GM23338 (cell line): ENCODE results near the gene PPM1E. TPM values are rescaled to one million over a fixed set of nuclear protein-coding genes. Genes with fewer than 3 reads are reported as not detected.

Experiments used
- ATAC-seq: fragments of 200-7000 bp; cut with Tn5 transposase; 3 replicates; pipeline ENCODE4 v1.9.1; 2020
- DNase-seq: peaks from one replicate; pipeline ENCODE4 v3.0.0-alpha.2; 2015; ENCODE audit warnings: low spot score
- H2AFZ ChIP-seq: fragments of 200-600 bp; sonication (generic); 2 replicates; pipeline ENCODE4 v1.8.0; 2016; ENCODE audit warnings: antibody characterized with exemption, mild to moderate bottlenecking, moderate library complexity
- H3F3A ChIP-seq: fragments of 200-600 bp; sonication (generic); replicated peaks from 2 replicates; pipeline ENCODE4 v1.8.0; 2017; ENCODE audit warnings: antibody characterized with exemption, mixed run types, low read depth
- H3K27ac ChIP-seq: fragments of 200-600 bp; sonication (generic); 2 replicates; pipeline ENCODE4 v1.6.1; 2016; ENCODE audit warnings: low read depth
- H3K27me3 ChIP-seq: fragments of 200-600 bp; sonication (generic); 2 replicates; pipeline ENCODE4 v1.8.0; 2016; ENCODE audit warnings: mild to moderate bottlenecking, mixed run types, moderate library complexity; ENCODE audit not compliant: insufficient read depth
- H3K36me3 ChIP-seq: fragments of 200-600 bp; sonication (generic); 2 replicates; pipeline ENCODE4 v1.8.0; 2016; ENCODE audit warnings: mild to moderate bottlenecking; ENCODE audit not compliant: insufficient read depth
- H3K4me1 ChIP-seq: fragments of 200-600 bp; sonication (generic); 2 replicates; pipeline ENCODE4 v1.8.0; 2016; ENCODE audit warnings: mild to moderate bottlenecking, moderate library complexity; ENCODE audit not compliant: insufficient read depth
- H3K4me2 ChIP-seq: fragments of 200-600 bp; sonication (generic); 2 replicates; pipeline ENCODE4 v1.7.1; 2017; ENCODE audit warnings: mixed run types
- H3K4me3 ChIP-seq: fragments of 200-600 bp; sonication (generic); 2 replicates; pipeline ENCODE4 v1.6.1; 2016; ENCODE audit warnings: mixed run types
- H3K79me2 ChIP-seq: fragments of 200-600 bp; sonication (generic); replicated peaks from 2 replicates; pipeline ENCODE4 v1.8.0; 2017; ENCODE audit warnings: mild to moderate bottlenecking; ENCODE audit not compliant: insufficient read depth
- H3K9me2 ChIP-seq: fragments of 200-600 bp; sonication (generic); 2 replicates; pipeline ENCODE4 v1.8.0; 2017; ENCODE audit not compliant: insufficient read depth
- H4K20me1 ChIP-seq: fragments of 200-600 bp; sonication (generic); replicated peaks from 2 replicates; pipeline ENCODE4 v1.8.0; 2017; ENCODE audit warnings: mild to moderate bottlenecking; ENCODE audit not compliant: insufficient read depth
- H3K27ac Mint-ChIP-seq: 2 replicates; pipeline ENCODE4 v1.8.0; 2020; ENCODE audit warnings: inconsistent platforms, mild to moderate bottlenecking, moderate library complexity, mixed read lengths
- H3K27me3 Mint-ChIP-seq: 3 replicates; pipeline ENCODE4 v1.8.0; 2022; ENCODE audit warnings: low read depth, mild to moderate bottlenecking, moderate library complexity, mixed read lengths, inconsistent platforms; ENCODE audit not compliant: insufficient read depth, poor library complexity
- H3K36me3 Mint-ChIP-seq: 3 replicates; pipeline ENCODE4 v1.8.0; 2021; ENCODE audit warnings: low read depth, mild to moderate bottlenecking, inconsistent platforms, moderate library complexity, mixed read lengths
- H3K4me1 Mint-ChIP-seq: 3 replicates; pipeline ENCODE4 v1.8.0; 2020; ENCODE audit warnings: mild to moderate bottlenecking, inconsistent platforms, mixed read lengths
- H3K4me3 Mint-ChIP-seq: 3 replicates; pipeline ENCODE4 v1.8.0; 2021; ENCODE audit warnings: moderate library complexity, mild to moderate bottlenecking, inconsistent platforms, mixed read lengths
- H3K9me3 Mint-ChIP-seq: 3 replicates; pipeline ENCODE4 v1.8.0; 2020; ENCODE audit warnings: moderate library complexity, mild to moderate bottlenecking, inconsistent platforms, mixed read lengths
- CTCF ChIP-seq, 2 experiments: fragments of 200-600 bp in 1 of 2; sonication (generic) in 1 of 2; conservative IDR thresholded peaks; 2 replicates each; pipeline versions ENCODE4 v1.5.1 to v1.6.1; 2016 to 2017; ENCODE audit warnings: antibody characterized with exemption in 2 of 2, low read depth in 2 of 2, mild to moderate bottlenecking in 2 of 2, moderate library complexity in 1 of 2
- ETS1 ChIP-seq: IDR thresholded peaks from 2 replicates; pipeline ENCODE4 v1.6.1; 2016; ENCODE audit warnings: antibody characterized with exemption
- EZH2 ChIP-seq: fragments of 200-600 bp; sonication (generic); IDR thresholded peaks from one replicate; pipeline ENCODE4 v1.8.0; 2017; ENCODE audit warnings: antibody characterized with exemption, mild to moderate bottlenecking, low read depth; ENCODE audit not compliant: unreplicated experiment
- JUNB ChIP-seq: IDR thresholded peaks from one replicate; pipeline ENCODE4 v1.6.1; 2016; ENCODE audit warnings: antibody characterized with exemption; ENCODE audit not compliant: unreplicated experiment
- NANOG ChIP-seq: IDR thresholded peaks from 2 replicates; pipeline ENCODE4 v1.6.1; 2016; ENCODE audit warnings: antibody characterized with exemption, borderline replicate concordance
- REST ChIP-seq: IDR thresholded peaks from one replicate; pipeline ENCODE4 v1.6.1; 2018; ENCODE audit warnings: antibody characterized with exemption; ENCODE audit not compliant: unreplicated experiment
- STAT1 ChIP-seq: IDR thresholded peaks from one replicate; pipeline ENCODE4 v1.6.1; 2016; ENCODE audit warnings: antibody characterized with exemption; ENCODE audit not compliant: unreplicated experiment
- ZNF331 ChIP-seq: fragments of 250-450 bp; sonication (Bioruptor Pico); IDR thresholded peaks from 2 replicates; pipeline ENCODE4 v1.5.0; 2020; ENCODE audit warnings: low read depth, mild to moderate bottlenecking, moderate library complexity
- ZNF462 ChIP-seq: fragments of 250-450 bp; sonication (Bioruptor Pico); IDR thresholded peaks from 2 replicates; pipeline ENCODE4 v1.5.0; 2020; ENCODE audit warnings: mild to moderate bottlenecking, moderate library complexity
- polyA plus RNA-seq: library from polyadenylated mRNA; unstranded; fragments of >200 nt; fragmentation: Nextera tagmentation; extraction: Ambion mirVana; gene quantifications from 2 replicates; pipeline ENCODE4 v1.2.1, GENCODE V29; 2016
- total RNA-seq: library from RNA; depleted of rRNA; stranded (reverse); fragments of >200 nt; shearing (Covaris generic); gene quantifications from 2 replicates; pipeline ENCODE4 v1.2.3, GENCODE V29; 2014

The PPM1E gene
- total and polyA plus RNA-seq, 2 experiments from 2014 or later: 2.1 to 13.8 TPM

DNA sequence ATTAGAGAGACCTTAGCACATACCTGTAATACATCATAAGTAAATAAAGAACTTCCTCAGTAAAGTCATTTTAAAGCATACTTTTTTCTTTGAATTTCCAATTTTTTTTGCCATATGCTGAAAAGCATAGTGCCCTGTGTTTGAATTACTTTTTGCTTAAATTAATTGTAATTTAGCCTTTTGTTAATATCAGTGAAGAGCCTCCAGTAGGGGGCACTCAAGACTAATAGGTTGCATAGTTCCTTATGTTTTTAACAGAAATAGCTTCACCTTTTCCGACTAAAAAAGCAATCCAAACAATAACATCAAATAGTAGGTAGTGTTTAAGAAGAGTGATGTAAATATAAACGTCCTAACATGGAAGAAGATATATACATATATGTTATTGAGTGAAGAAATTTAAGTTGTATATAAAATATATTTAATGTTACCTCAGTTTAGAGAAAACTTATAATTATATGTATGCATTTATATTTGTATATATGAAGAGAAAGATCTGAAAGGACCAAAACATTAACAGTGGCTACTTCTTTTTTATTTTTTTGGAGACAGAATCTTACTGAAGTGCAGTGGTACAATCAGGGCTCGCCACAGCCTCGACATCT is 44.6 kb upstream of the PPM1E start:
- Mint-ChIP-seq H3K27me3 (no peaks in the 10 kb centered on the region), H3K4me1 (no peaks in the 10 kb centered on the region; the same call in 2 of the 3 replicates), H3K27ac (no peak overlapping the region), H3K36me3 (no peaks in the 10 kb centered on the region; the same call in 2 of the 3 replicates), H3K9me3 (no peaks in the 10 kb centered on the region), H3K4me3 (no peak overlapping the region)
- no peak for TF ChIP-seq ZNF462 (CRISPR knock-in tag)
- TF ChIP-seq CTCF (conservative IDR thresholded peaks at IDR 0.05; ENCODE audit: low read depth in 2 of 2): peak; percentile 63 to 98
- no peaks in the 10 kb centered on the region for H3K79me2 ChIP-seq
- peak; percentile 90 for DNase-seq
- no peaks in the 10 kb centered on the region for H3K36me3 ChIP-seq
- H3K27ac ChIP-seq: no peak overlapping the region
- no peak; the same call in 2 of the 3 replicates for ATAC-seq
- H4K20me1 ChIP-seq: no peaks in the 10 kb centered on the region
- no peak overlapping the region for H3K4me3 ChIP-seq
- H3K4me2 ChIP-seq: no peak overlapping the region
- H3K4me1 ChIP-seq: no peaks in the 10 kb centered on the region
- H3K9me2 ChIP-seq: no peaks in the 10 kb centered on the region
- H2AFZ ChIP-seq: no peak overlapping the region
- no peaks in the 10 kb centered on the region for H3K27me3 ChIP-seq
- H3F3A ChIP-seq: no peaks in the 10 kb centered on the region

DNA sequence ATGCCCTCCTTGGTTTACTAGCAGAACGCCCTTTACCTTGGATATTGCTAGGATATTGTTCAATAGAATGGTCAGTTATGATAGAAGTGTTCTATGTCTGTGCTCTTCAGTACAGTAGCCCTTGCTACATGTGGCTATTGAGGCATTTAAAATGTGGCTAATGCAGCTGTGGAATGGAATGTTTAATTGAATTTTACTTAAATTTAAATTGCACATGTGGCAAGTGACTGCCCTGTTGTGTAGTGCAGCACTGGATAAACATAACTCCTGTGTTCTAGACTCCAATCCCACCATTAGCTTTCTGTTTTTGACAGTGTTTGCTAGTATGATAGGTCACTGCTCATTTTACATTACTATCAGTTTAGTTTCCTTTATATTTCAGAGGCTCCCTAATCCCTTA is 33.4 kb upstream of the PPM1E start:
- Mint-ChIP-seq H3K27me3 (peaks cover 3% of the 10 kb centered on the region), H3K27ac (no peak overlapping the region), H3K4me1 (no peaks in the 10 kb centered on the region), H3K36me3 (no peaks in the 10 kb centered on the region), H3K4me3 (no peak overlapping the region), H3K9me3 (no peaks in the 10 kb centered on the region)
- no peak overlapping the region for H3K27ac ChIP-seq
- no peak overlapping the region for H2AFZ ChIP-seq
- no peaks in the 10 kb centered on the region for H3K27me3 ChIP-seq
- ATAC-seq (no peak), DNase-seq (no peak)
- no peak overlapping the region for H3K4me2 ChIP-seq
- no peaks in the 10 kb centered on the region for H3F3A ChIP-seq
- no peaks in the 10 kb centered on the region for H3K4me1 ChIP-seq
- no peaks in the 10 kb centered on the region for H3K9me2 ChIP-seq
- H4K20me1 ChIP-seq: no peaks in the 10 kb centered on the region
- H3K79me2 ChIP-seq: no peaks in the 10 kb centered on the region
- no peak overlapping the region for H3K4me3 ChIP-seq
- H3K36me3 ChIP-seq: no peaks in the 10 kb centered on the region
- TF ChIP-seq STAT1: no peak
- TF ChIP-seq ETS1: no peak
- TF ChIP-seq ZNF331: no peak
- no peak for TF ChIP-seq JUNB
- TF ChIP-seq EZH2: no peak
- TF ChIP-seq REST: no peak
- TF ChIP-seq NANOG: no peak
